ENCODE results near the gene GABBR2. TPM values are rescaled to one million over a fixed set of nuclear protein-coding genes. Genes with fewer than 3 reads are reported as not detected.

The GABBR2 gene
- total RNA-seq, 1 donor from 2014 or later, result 0.24 TPM

DNA sequence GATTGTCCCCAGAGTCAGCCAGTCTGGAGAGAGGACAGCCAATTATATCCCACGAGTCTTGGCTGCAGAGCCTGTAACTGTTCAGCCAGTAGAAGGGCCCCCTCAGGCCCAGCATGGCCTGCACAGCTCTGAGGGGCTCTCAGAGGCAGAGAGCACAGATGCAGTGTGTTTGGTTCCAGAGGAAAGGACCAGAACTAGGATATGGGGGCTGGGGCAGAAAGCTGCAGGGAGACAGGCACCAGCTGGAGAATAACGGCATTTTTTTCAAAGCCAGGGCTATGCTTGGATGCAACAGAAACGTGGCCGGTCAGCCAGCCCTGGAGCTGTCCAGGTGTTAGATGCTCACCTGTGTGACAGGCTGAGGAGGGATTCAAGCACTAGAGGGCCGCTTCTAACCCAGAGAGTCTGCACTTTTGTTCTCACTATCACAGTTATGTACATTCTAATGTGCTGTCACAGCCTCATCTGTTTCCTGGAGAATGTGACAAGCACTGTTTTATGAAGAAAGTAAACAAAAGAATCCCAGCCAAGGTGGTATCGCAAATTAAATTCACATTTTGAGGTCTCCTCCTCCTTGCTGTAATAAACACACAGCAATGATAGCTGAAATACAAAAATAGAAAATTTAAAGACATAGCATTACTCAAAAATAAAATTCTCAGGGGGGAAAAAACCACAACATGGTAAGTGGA lies 96.5 kb downstream of the GABBR2 start:
- ATAC-seq, result no peak
- Histone ChIP-seq H3K27me3 (ENCODE audit: low read depth) (no peaks in the 10 kb centered on the region), H3K27ac (no peak overlapping the region), H3K36me3 (no peaks in the 10 kb centered on the region), H3K9me3 (no peaks in the 10 kb centered on the region), H3K4me3 (no peak overlapping the region), H3K4me1 (no peaks in the 10 kb centered on the region)
- TF ChIP-seq CTCF (IDR thresholded peaks at IDR 0.05), result no peak
- no peak for DNase-seq
- intact Hi-C loops (cut with DNase I), result no loop called here

DNA sequence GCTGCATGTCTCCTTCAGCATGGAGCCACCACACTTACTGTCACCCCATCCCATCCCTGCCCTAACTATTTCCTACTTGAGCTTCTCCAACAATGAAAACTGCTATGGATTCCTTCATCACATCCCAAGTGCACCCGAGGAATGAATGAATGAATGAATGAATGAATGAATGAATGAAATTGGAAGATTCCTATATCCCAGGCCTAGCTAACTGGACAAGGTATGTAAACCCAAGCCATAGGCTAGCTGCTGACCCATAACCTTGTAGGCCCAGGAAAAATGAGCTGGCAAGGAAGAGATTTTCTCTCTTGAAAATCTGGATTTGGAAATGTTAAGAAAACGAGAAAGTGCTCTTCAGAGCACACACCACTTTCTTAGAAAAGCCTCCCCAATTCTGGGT lies 97.4 kb downstream of the GABBR2 start:
- Histone ChIP-seq H3K36me3 (no peaks in the 10 kb centered on the region), H3K4me1 (no peaks in the 10 kb centered on the region), H3K9me3 (no peaks in the 10 kb centered on the region), H3K27ac (no peak overlapping the region), H3K27me3 (ENCODE audit: low read depth) (no peaks in the 10 kb centered on the region), H3K4me3 (no peak overlapping the region)
- ATAC-seq (no peak), DNase-seq (no peak)
- TF ChIP-seq CTCF (IDR thresholded peaks at IDR 0.05), result no peak
- intact Hi-C loops (cut with DNase I), result no loop called here

DNA sequence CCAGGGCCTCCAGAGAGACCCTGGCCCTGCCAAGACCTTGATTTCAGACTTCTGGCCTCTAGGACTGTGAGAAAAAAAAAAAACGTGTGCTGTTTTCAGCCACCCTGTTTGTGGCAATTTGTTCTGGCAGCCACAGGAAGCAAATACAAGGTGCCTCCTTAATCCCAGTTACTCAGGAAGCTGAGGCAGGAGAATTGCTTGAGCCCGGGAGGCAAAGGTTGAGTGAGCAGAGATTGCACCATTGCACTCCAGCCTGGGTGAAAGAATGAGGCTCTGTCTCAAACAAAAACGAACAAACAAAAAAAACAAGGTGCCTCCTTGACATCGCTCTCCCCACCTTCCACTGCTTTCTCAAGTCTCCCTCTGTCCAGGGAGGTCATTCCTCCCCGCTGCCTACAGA lies 98.0 kb downstream of the GABBR2 start:
- H3K4me1 ChIP-seq, result no peaks in the 10 kb centered on the region
- ATAC-seq, result no peak
- DNase-seq, result no peak
- H3K9me3 ChIP-seq, result no peaks in the 10 kb centered on the region
- TF ChIP-seq CTCF (IDR thresholded peaks at IDR 0.05), result no peak
- no peak overlapping the region for H3K27ac ChIP-seq
- H3K27me3 ChIP-seq (ENCODE audit: low read depth), result no peaks in the 10 kb centered on the region
- no peak overlapping the region for H3K4me3 ChIP-seq
- intact Hi-C loops (cut with DNase I), result no loop called here
- no peaks in the 10 kb centered on the region for H3K36me3 ChIP-seq

GRCh38 chr9:98610211-98610610 lies 98.5 kb downstream of the GABBR2 start:
- no peaks in the 10 kb centered on the region for H3K4me1 ChIP-seq
- H3K9me3 ChIP-seq, result no peaks in the 10 kb centered on the region
- H3K36me3 ChIP-seq, result no peaks in the 10 kb centered on the region
- no peaks in the 10 kb centered on the region for H3K27me3 ChIP-seq (ENCODE audit: low read depth)
- TF ChIP-seq CTCF (IDR thresholded peaks at IDR 0.05), result no peak
- no peak for DNase-seq
- intact Hi-C loops (cut with DNase I), result no loop called here
- H3K4me3 ChIP-seq, result no peak overlapping the region
- no peak overlapping the region for H3K27ac ChIP-seq
- no peak for ATAC-seq

DNA sequence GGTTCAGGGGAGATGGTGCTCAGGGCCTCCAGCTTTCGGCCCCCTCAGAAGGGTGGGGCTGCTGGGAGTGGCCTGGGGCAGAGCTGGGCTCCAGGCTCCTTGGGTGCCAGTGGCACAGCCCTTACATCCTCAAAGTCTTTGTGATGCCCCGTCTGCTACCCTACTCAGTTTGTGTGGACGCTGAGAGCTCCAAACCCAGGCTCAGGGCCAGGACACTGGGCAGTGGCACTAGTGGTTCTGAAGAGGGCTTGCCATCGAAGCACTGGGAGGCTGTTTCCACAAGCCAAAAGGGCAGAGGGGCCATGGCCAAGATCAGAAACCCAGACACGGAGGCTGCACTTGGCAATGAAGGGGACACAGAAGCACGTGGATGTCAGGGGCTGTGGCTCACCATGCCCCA lies 99.1 kb downstream of the GABBR2 start:
- no peaks in the 10 kb centered on the region for H3K36me3 ChIP-seq
- H3K4me1 ChIP-seq, result no peaks in the 10 kb centered on the region
- ATAC-seq (no peak), DNase-seq (no peak)
- no peaks in the 10 kb centered on the region for H3K27me3 ChIP-seq (ENCODE audit: low read depth)
- H3K27ac ChIP-seq, result no peak overlapping the region
- no peaks in the 10 kb centered on the region for H3K9me3 ChIP-seq
- intact Hi-C loops (cut with DNase I), result no loop called here
- TF ChIP-seq CTCF (IDR thresholded peaks at IDR 0.05), result no peak
- H3K4me3 ChIP-seq, result no peak overlapping the region

Measured in lower lobe of right lung (tissue), 2 donors.